Loucy (cell line): ENCODE measurements around the gene PANX2.

Source experiments
- H2AFZ ChIP-seq: fragments of 200-600 bp; sonication (generic); 2 replicates; pipeline ENCODE4 v1.6.0; 2016; ENCODE audit warnings: antibody characterized with exemption, mild to moderate bottlenecking, low read length, moderate library complexity
- H3F3A ChIP-seq: fragments of 200-600 bp; 2 replicates; pipeline ENCODE4 v1.6.0; 2016; ENCODE audit warnings: antibody characterized with exemption, low read depth, mild to moderate bottlenecking
- H3K27me3 ChIP-seq: fragments of 200-600 bp; sonication (generic); 2 replicates; pipeline ENCODE4 v1.6.1; 2014; ENCODE audit warnings: low read length, mild to moderate bottlenecking; ENCODE audit not compliant: insufficient read depth, poor library complexity, severe bottlenecking
- H3K36me3 ChIP-seq: fragments of 200-600 bp; sonication (generic); 2 replicates; pipeline ENCODE4 v1.6.1; 2016; ENCODE audit warnings: low read length; ENCODE audit not compliant: insufficient read depth
- H3K4me1 ChIP-seq: fragments of 200-600 bp; sonication (generic); 2 replicates; pipeline ENCODE4 v1.5.1; 2014; ENCODE audit warnings: low read length, mild to moderate bottlenecking; ENCODE audit not compliant: insufficient read depth, poor library complexity, severe bottlenecking
- H3K4me2 ChIP-seq: fragments of 200-600 bp; sonication (generic); 2 replicates; pipeline ENCODE4 v1.6.0; 2014; ENCODE audit warnings: antibody characterized with exemption, low read length, low read depth, mild to moderate bottlenecking; ENCODE audit not compliant: poor library complexity, severe bottlenecking
- H3K4me3 ChIP-seq: fragments of 200-600 bp; sonication (generic); 2 replicates; pipeline ENCODE4 v1.5.1; 2014; ENCODE audit warnings: low read length, mild to moderate bottlenecking, mixed read lengths; ENCODE audit not compliant: poor library complexity, severe bottlenecking
- H3K79me2 ChIP-seq: fragments of 200-600 bp; sonication (generic); 2 replicates; pipeline ENCODE4 v1.6.1; 2014; ENCODE audit warnings: low read length; ENCODE audit not compliant: insufficient read depth
- H3K9ac ChIP-seq: fragments of 200-600 bp; sonication (generic); 2 replicates; pipeline ENCODE4 v1.6.0; 2014; ENCODE audit warnings: mild to moderate bottlenecking, low read depth, low read length, moderate library complexity; ENCODE audit not compliant: poor library complexity, severe bottlenecking
- H3K9me2 ChIP-seq: fragments of 200-600 bp; sonication (generic); replicated peaks from 2 replicates; pipeline ENCODE4 v1.6.1; 2016; ENCODE audit warnings: low read depth, low read length, mixed read lengths
- H3K9me3 ChIP-seq: fragments of 200-600 bp; sonication (generic); 2 replicates; pipeline ENCODE4 v1.6.1; 2014; ENCODE audit warnings: mild to moderate bottlenecking, antibody characterized with exemption, low read length, low read depth; ENCODE audit not compliant: insufficient read depth
- H4K20me1 ChIP-seq: fragments of 200-600 bp; sonication (generic); 2 replicates; pipeline ENCODE4 v1.6.0; 2014; ENCODE audit warnings: antibody characterized with exemption, low read length, mild to moderate bottlenecking; ENCODE audit not compliant: insufficient read depth, poor library complexity, severe bottlenecking
- EZH2phosphoT487 ChIP-seq: fragments of 200-600 bp; IDR thresholded peaks from 2 replicates; pipeline ENCODE4 v1.6.1; 2018; ENCODE audit warnings: antibody characterized with exemption, mild to moderate bottlenecking, moderate library complexity, borderline replicate concordance
- TF ChIP-seq, protein P1 (sequence below): fragments of 200-600 bp; sonication (generic); conservative IDR thresholded peaks from 2 replicates; pipeline ENCODE4 v1.5.1; 2014; ENCODE audit warnings: mild to moderate bottlenecking, antibody characterized with exemption, low read length

The PANX2 gene

DNA sequence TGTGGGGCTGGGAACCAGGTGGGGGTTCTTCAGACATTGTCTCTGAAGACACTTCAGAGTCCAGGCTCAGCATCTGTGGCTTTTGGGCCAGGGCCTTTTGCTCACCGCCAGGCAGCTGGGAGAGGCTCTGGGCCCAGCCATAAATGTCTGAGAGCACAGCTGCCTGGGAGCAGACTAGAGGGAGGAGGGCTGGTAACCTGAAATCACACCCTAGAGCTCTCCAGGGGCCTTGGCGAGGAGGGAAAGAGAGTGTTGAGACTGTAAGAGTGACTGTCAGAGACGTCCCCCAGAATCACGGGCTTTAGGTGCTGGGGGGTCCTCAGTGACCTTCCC is 19.3 kb downstream of the PANX2 start:
- Histone ChIP-seq H4K20me1 (peaks cover 32% of the 10 kb centered on the region), H3K36me3 (peaks cover 10% of the 10 kb centered on the region; the same call in 1 of the 2 replicates), H3K9ac (peak overlapping the region; percentile 92), H3K79me2 (peaks cover 75% of the 10 kb centered on the region), H2AFZ (no peak overlapping the region), H3F3A (peaks cover 13% of the 10 kb centered on the region; the same call in 1 of the 2 replicates), H3K9me3 (no peaks in the 10 kb centered on the region), H3K27me3 (no peaks in the 10 kb centered on the region), H3K4me1 (peaks cover 52% of the 10 kb centered on the region), H3K9me2 (no peaks in the 10 kb centered on the region), H3K4me3 (peak overlapping the region; percentile 94), H3K4me2 (peak overlapping the region; percentile 96)
- TF ChIP-seq, protein P1, sequence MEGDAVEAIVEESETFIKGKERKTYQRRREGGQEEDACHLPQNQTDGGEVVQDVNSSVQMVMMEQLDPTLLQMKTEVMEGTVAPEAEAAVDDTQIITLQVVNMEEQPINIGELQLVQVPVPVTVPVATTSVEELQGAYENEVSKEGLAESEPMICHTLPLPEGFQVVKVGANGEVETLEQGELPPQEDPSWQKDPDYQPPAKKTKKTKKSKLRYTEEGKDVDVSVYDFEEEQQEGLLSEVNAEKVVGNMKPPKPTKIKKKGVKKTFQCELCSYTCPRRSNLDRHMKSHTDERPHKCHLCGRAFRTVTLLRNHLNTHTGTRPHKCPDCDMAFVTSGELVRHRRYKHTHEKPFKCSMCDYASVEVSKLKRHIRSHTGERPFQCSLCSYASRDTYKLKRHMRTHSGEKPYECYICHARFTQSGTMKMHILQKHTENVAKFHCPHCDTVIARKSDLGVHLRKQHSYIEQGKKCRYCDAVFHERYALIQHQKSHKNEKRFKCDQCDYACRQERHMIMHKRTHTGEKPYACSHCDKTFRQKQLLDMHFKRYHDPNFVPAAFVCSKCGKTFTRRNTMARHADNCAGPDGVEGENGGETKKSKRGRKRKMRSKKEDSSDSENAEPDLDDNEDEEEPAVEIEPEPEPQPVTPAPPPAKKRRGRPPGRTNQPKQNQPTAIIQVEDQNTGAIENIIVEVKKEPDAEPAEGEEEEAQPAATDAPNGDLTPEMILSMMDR = no peak
- no peak for TF ChIP-seq EZH2phosphoT487

DNA sequence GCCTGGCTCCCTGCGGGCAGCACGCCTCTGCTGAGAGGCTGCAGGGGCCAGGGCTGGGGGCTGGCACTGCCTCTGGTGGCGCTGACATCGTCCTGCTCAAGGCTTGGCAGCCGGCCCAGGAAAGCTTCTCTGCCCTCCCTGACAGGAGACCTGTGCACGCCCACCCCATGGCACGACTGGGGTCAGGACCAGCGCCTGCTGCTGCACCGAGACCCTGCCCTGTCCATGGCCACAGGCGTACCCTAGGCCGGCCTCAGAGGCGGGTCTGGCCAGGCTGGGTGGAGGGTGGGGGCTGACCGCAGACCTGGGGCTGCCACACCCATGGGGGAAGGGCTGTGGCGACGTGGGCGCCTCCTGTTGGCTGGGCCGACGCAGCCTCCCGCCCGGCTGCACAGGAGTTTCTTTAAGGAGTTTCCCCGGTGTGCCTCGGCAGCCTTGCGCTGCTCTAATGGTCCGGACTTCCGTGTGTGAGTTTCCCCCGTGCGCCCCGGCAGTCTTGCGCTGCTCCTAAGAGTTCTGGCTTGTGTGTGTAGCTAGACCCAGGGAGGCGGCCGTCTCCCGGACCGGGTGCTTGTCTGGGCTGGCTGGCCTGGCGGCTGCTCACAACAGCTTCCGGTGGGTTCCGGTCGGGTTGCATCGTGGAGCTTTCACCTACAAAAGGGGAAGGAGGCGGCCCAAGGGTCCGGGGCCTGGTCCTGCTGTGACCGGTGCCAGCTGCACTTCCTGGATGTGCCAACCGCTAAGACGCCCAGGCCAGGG is 19.8 kb downstream of the PANX2 start:
- H3K79me2 ChIP-seq = peaks cover 79% of the 10 kb centered on the region
- H4K20me1 ChIP-seq = peaks cover 32% of the 10 kb centered on the region
- TF ChIP-seq, protein P1 = peak; percentile 52
- no peak for TF ChIP-seq EZH2phosphoT487
- H3K9me2 ChIP-seq = no peaks in the 10 kb centered on the region
- H3K36me3 ChIP-seq = peaks cover 15% of the 10 kb centered on the region; the same call in 1 of the 2 replicates
- no peak overlapping the region for H2AFZ ChIP-seq
- no peaks in the 10 kb centered on the region for H3K27me3 ChIP-seq
- H3K4me3 ChIP-seq = peak overlapping the region; percentile 94
- H3K9ac ChIP-seq = peak overlapping the region; percentile 92
- H3F3A ChIP-seq = peaks cover 13% of the 10 kb centered on the region; the same call in 1 of the 2 replicates
- no peaks in the 10 kb centered on the region for H3K9me3 ChIP-seq
- H3K4me1 ChIP-seq = peaks cover 52% of the 10 kb centered on the region
- peak overlapping the region; percentile 96 for H3K4me2 ChIP-seq

DNA sequence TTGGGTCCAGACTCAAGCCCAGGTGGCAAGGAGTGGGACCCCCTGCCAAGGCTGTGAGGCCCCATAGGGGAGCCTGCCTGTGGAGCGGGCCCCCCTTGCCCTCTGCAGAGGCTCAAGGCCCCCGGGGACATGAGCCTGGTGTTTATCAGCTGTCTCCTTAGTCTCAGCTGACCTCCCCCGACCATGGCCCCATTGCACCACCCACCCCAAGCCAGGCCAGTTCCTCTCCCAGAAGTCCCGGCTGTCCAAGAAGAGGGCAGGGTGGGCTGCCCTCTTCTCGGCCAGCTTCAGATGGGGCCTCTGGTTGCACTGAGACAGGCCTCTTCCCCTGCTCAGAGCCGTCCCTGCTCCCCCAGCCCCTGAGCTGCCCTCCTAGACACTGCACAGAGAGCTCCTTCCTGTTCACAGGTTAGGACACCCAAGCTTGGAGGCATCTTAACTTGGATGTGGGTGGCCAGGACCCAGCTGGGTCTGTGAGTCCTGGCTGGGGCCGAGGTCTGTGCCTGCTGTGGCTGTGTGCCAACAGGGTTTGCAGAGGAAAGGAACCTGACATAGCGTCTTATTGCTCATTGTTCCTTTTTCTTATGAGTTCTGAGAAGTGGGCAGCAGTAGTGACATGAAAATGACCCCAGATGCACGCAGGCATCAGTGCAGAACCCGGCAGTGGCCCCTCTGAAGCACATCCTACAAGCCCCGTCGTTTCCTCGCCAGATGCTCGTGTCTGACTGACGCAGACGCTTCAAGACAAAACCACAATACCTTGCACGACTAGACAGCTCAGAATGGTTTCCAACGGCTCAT is 20.6 kb downstream of the PANX2 start:
- H4K20me1 ChIP-seq = peaks cover 32% of the 10 kb centered on the region
- H3K9me2 ChIP-seq = no peaks in the 10 kb centered on the region
- H3K4me2 ChIP-seq = peak overlapping the region; percentile 96
- peaks cover 76% of the 10 kb centered on the region for H3K79me2 ChIP-seq
- peaks cover 52% of the 10 kb centered on the region for H3K4me1 ChIP-seq
- H3F3A ChIP-seq = peaks cover 13% of the 10 kb centered on the region; the same call in 1 of the 2 replicates
- H3K27me3 ChIP-seq = no peaks in the 10 kb centered on the region
- TF ChIP-seq EZH2phosphoT487 = no peak
- TF ChIP-seq, protein P1 = no peak
- peak overlapping the region; percentile 92 for H3K9ac ChIP-seq
- peak overlapping the region; percentile 94 for H3K4me3 ChIP-seq
- peaks cover 17% of the 10 kb centered on the region; the same call in 1 of the 2 replicates for H3K36me3 ChIP-seq
- H3K9me3 ChIP-seq = no peaks in the 10 kb centered on the region
- no peak overlapping the region for H2AFZ ChIP-seq
